HCT116 (cell line): Measurements from ENCODE around the gene MYO1E. TPM values are rescaled to one million over a fixed set of nuclear protein-coding genes. Genes with fewer than 3 reads are reported as not detected.

Experiments used
- ATAC-seq: fragments of 200-7000 bp; cut with Tn5 transposase; 2 replicates; pipeline ENCODE4 v1.9.1; 2020; ENCODE audit warnings: mild to moderate bottlenecking, moderate library complexity
- BruUV-seq: library from RNA; stranded (reverse); fragments of 400-500 nt; replicated peaks from 2 replicates; lab custom pipeline; 2021; lab: Mats Ljungman, UMichigan
- CTCF ChIA-PET: fragments of 300-600 bp; sonication (Branson Sonifier 250); formaldehyde crosslinking; loops from one replicate; lab custom pipeline; 2021; ENCODE audit warnings: antibody characterized with exemption; lab: Charles Lee
- POLR2A ChIA-PET: fragments of 300-600, 350-600 bp; sonication (Branson Sonifier 250); formaldehyde crosslinking; loops from one replicate; lab custom pipeline; 2021; ENCODE audit warnings: antibody characterized with exemption; lab: Charles Lee
- RAD21 ChIA-PET, 2 experiments: fragments of 300-600 bp; sonication (Branson Sonifier 250); formaldehyde crosslinking; loops; one replicate each; lab custom pipeline; 2023; ENCODE audit warnings: low total read pairs in 2 of 2; ENCODE audit not compliant: uncharacterized antibody in 2 of 2, unreplicated experiment in 2 of 2, low non-redundant PET in 1 of 2; lab: Charles Lee
- DNase-seq: peaks from one replicate; pipeline ENCODE4 v3.0.0-alpha.2; 2010; ENCODE audit warnings: low read depth, low spot score
- H2AFZ ChIP-seq: fragments of 200-600 bp; shearing (Covaris generic), sonication (generic); 2 replicates; pipeline ENCODE4 v1.6.1; 2017; ENCODE audit warnings: low read depth, mixed run types, mixed read lengths, antibody characterized with exemption, low read length; ENCODE audit not compliant: poor library complexity, severe bottlenecking
- H3K27ac ChIP-seq: 2 replicates; pipeline ENCODE4 v1.5.1; 2012; ENCODE audit warnings: low read depth, low read length
- H3K27me3 ChIP-seq: fragments of 200-600 bp; sonication (generic); 2 replicates; pipeline ENCODE4 v1.6.1; 2016; ENCODE audit warnings: mixed run types, low read length, mixed read lengths; ENCODE audit not compliant: insufficient read depth
- H3K36me3 ChIP-seq, 2 experiments: fragments of 200-500 bp in 1 of 2; fragments of 200-600 bp in 1 of 2; sonication (Bioruptor generic) in 1 of 2; sonication (generic) in 1 of 2; 2 replicates each; pipeline versions ENCODE4 v1.5.1 to v1.6.1; 2014 to 2016; ENCODE audit warnings: low read length in 2 of 2, inconsistent platforms in 1 of 2, mixed read lengths in 1 of 2, mixed run types in 1 of 2; ENCODE audit not compliant: insufficient read depth in 2 of 2, control insufficient read depth in 1 of 2
- H3K4me1 ChIP-seq, 2 experiments: fragments of 200-600 bp in 1 of 2; sonication (generic) in 1 of 2; 2 replicates each; pipeline versions ENCODE4 v1.5.1 to v1.6.1; 2012 to 2017; ENCODE audit warnings: low read length in 2 of 2, inconsistent platforms in 1 of 2, mild to moderate bottlenecking in 1 of 2, mixed read lengths in 1 of 2, mixed run types in 1 of 2, moderate library complexity in 1 of 2; ENCODE audit not compliant: insufficient read depth in 2 of 2, control insufficient read depth in 1 of 2
- H3K4me2 ChIP-seq: fragments of 200-600 bp; sonication (generic); 2 replicates; pipeline ENCODE4 v1.6.1; 2017; ENCODE audit warnings: mixed run types, low read length, mixed read lengths
- H3K4me3 ChIP-seq, 2 experiments: fragments of 200-600 bp in 1 of 2; sonication (generic) in 1 of 2; replicated peaks in 1 of 2; 2 replicates each; pipeline ENCODE4 v1.5.1; 2011 to 2016; ENCODE audit warnings: low read length in 2 of 2, control low read depth in 1 of 2, low read depth in 1 of 2, mild to moderate bottlenecking in 1 of 2, mixed read lengths in 1 of 2, mixed run types in 1 of 2
- H3K79me2 ChIP-seq: fragments of 200-600 bp; sonication (generic); 2 replicates; pipeline ENCODE4 v1.6.1; 2017; ENCODE audit warnings: mild to moderate bottlenecking, mixed run types, low read length, moderate library complexity, mixed read lengths; ENCODE audit not compliant: insufficient read depth
- H3K9ac ChIP-seq: fragments of 200-600 bp; sonication (generic); 2 replicates; pipeline ENCODE4 v1.6.1; 2016; ENCODE audit warnings: low read length, mixed read lengths
- H3K9me2 ChIP-seq: fragments of 200-600 bp; sonication (generic), shearing (Covaris generic); 2 replicates; pipeline ENCODE4 v1.6.1; 2017; ENCODE audit warnings: mixed run types, mild to moderate bottlenecking, moderate library complexity; ENCODE audit not compliant: insufficient read depth
- H3K9me3 ChIP-seq, 2 experiments: fragments of 200-500 bp in 1 of 2; fragments of 200-600 bp in 1 of 2; sonication (Bioruptor generic) in 1 of 2; sonication (generic) in 1 of 2; 2 replicates each; pipeline ENCODE4 v1.6.1; 2014 to 2017; ENCODE audit warnings: low read length in 2 of 2, mixed read lengths in 2 of 2, inconsistent platforms in 1 of 2, low read depth in 1 of 2, mild to moderate bottlenecking in 1 of 2, mixed run types in 1 of 2, moderate library complexity in 1 of 2; ENCODE audit not compliant: control insufficient read depth in 1 of 2, insufficient read depth in 1 of 2
- H4K20me1 ChIP-seq: fragments of 200-600 bp; sonication (generic), shearing (Covaris generic); 2 replicates; pipeline ENCODE4 v1.6.1; 2017; ENCODE audit warnings: mixed run types, mild to moderate bottlenecking, moderate library complexity; ENCODE audit not compliant: insufficient read depth
- ATF3 ChIP-seq: IDR thresholded peaks from 2 replicates; pipeline ENCODE4 v1.6.1; 2012
- EGR1 ChIP-seq: IDR thresholded peaks from 2 replicates; pipeline ENCODE4 v1.6.1; 2012; ENCODE audit warnings: low read depth
- FOSL1 ChIP-seq: IDR thresholded peaks from 2 replicates; pipeline ENCODE4 v1.6.1; 2012; ENCODE audit warnings: low read depth
- JUND ChIP-seq: IDR thresholded peaks from 2 replicates; pipeline ENCODE4 v1.6.1; 2012
- REST ChIP-seq: IDR thresholded peaks from 2 replicates; pipeline ENCODE4 v1.6.1; 2012; ENCODE audit warnings: low read depth
- SIN3A ChIP-seq: IDR thresholded peaks from 2 replicates; pipeline ENCODE4 v1.6.1; 2012; ENCODE audit warnings: low read depth
- ZNF274 ChIP-seq: fragments of 200-500 bp; sonication (Bioruptor generic); IDR thresholded peaks from 2 replicates; pipeline ENCODE4 v1.6.1; 2014; ENCODE audit warnings: mild to moderate bottlenecking, low read depth, low read length, inconsistent platforms
- intact Hi-C: fragments of 100-400 bp; cut with micrococcal nuclease; formaldehyde crosslinking; loops from 2 replicates; pipeline ENCODE4 v1.10.0; 2022
- total RNA-seq: library from RNA; stranded (reverse); gene quantifications from one replicate; pipeline ENCODE4 v1.2.1, GENCODE V29; 2021; ENCODE audit not compliant: unreplicated experiment

MYO1E gene
- total RNA-seq, 1 experiment from 2014 or later, result 182 TPM

- no peaks in the 10 kb centered on the region for H3K4me1 ChIP-seq
- no peak overlapping the region for H3K9ac ChIP-seq
- H3K9me2 ChIP-seq, result no peaks in the 10 kb centered on the region
- ChIA-PET RAD21 (no interaction called here), POLR2A (no interaction called here), CTCF (no interaction called here)
- no peak overlapping the region for H3K27ac ChIP-seq
- H3K27me3 ChIP-seq, result no peaks in the 10 kb centered on the region
- TF ChIP-seq JUND, result no peak
- TF ChIP-seq REST, result no peak
- TF ChIP-seq ZNF274, result no peak
- no peak for TF ChIP-seq ATF3
- TF ChIP-seq EGR1, result no peak
- BruUV-seq, result no TSS peak
- intact Hi-C loops, result no loop called here
- no peak for ATAC-seq
- H3K9me3 ChIP-seq, result no peaks in the 10 kb centered on the region
- H4K20me1 ChIP-seq, result no peaks in the 10 kb centered on the region
- no peak overlapping the region for H2AFZ ChIP-seq
- no peak for DNase-seq
- H3K4me3 ChIP-seq, result no peak overlapping the region
- no peaks in the 10 kb centered on the region for H3K36me3 ChIP-seq
- no peak overlapping the region for H3K4me2 ChIP-seq
- no peaks in the 10 kb centered on the region for H3K79me2 ChIP-seq
These were observed 26.9 kb upstream of the MYO1E start for GRCh38 chr15:59399465-59400102.

- Histone ChIP-seq H3K27me3 (no peaks in the 10 kb centered on the region), H2AFZ (no peak overlapping the region)
- no peak for ATAC-seq
These were observed 25.5 kb upstream of the MYO1E start for GRCh38 chr15:59398220-59398619.

More at GRCh38 chr15:59398220-59398619, 25.5 kb upstream of the MYO1E start:
- Histone ChIP-seq H3K79me2 (no peaks in the 10 kb centered on the region), H3K9ac (no peak overlapping the region), H3K4me1 (no peaks in the 10 kb centered on the region), H3K9me3 (no peaks in the 10 kb centered on the region), H3K36me3 (no peaks in the 10 kb centered on the region), H3K27ac (no peak overlapping the region), H3K4me3 (no peak overlapping the region), H3K4me2 (no peak overlapping the region), H4K20me1 (no peaks in the 10 kb centered on the region)
- ChIA-PET POLR2A (no interaction called here), RAD21 (no interaction called here)
- BruUV-seq, result no TSS peak
- no peak for DNase-seq
- intact Hi-C loops, result no loop called here
- no peak for TF ChIP-seq ZNF274
- TF ChIP-seq FOSL1, result no peak
- no peak for TF ChIP-seq SIN3A
- TF ChIP-seq, all 23 proteins: peak for 0
- CTCF ChIA-PET, result no interaction called here
- H3K9me2 ChIP-seq, result no peaks in the 10 kb centered on the region
